Measurements from ENCODE around the gene DPY19L2. TPM values are rescaled to one million over a fixed set of nuclear protein-coding genes. Genes with fewer than 3 reads are reported as not detected.
"Not testable (repeated sequence)": the region's sequence is repeated elsewhere in the genome, so short reads cannot be mapped to it uniquely, and the experiment has no call there.

The DPY19L2 gene
- total RNA-seq, 1 donor from 2014 or later: 28.3 TPM

- ATAC-seq; intact Hi-C loops (cut with DNase I); DNase-seq (ENCODE audit: low spot score): not testable (repeated sequence)
Measured at GRCh38 chr12:63572038-63572437, 96.3 kb downstream of the DPY19L2 start.

GRCh38 chr12:63558445-63558844 is 109.8 kb downstream of the DPY19L2 start:
- DNase-seq (ENCODE audit: low spot score); intact Hi-C loops (cut with DNase I); ATAC-seq: not testable (repeated sequence)

GRCh38 chr12:63551397-63551796 is 116.9 kb downstream of the DPY19L2 start:
- intact Hi-C loops (cut with DNase I); DNase-seq (ENCODE audit: low spot score); ATAC-seq: not testable (repeated sequence)

GRCh38 chr12:63549034-63549433 is 119.3 kb downstream of the DPY19L2 start:
- not testable (repeated sequence) for DNase-seq (ENCODE audit: low spot score); ATAC-seq

GRCh38 chr12:63545298-63545916 is 122.9 kb downstream of the DPY19L2 start:
- intact Hi-C loops (cut with DNase I); DNase-seq (ENCODE audit: low spot score); ATAC-seq: not testable (repeated sequence)

More at GRCh38 chr12:63549034-63549433, 119.3 kb downstream of the DPY19L2 start:
- intact Hi-C loops (cut with DNase I): not testable (repeated sequence)

GRCh38 chr12:63538656-63539055 is 129.6 kb downstream of the DPY19L2 start:
- intact Hi-C loops (cut with DNase I); ATAC-seq; DNase-seq (ENCODE audit: low spot score): not testable (repeated sequence)

GRCh38 chr12:63537838-63538237 is 130.5 kb downstream of the DPY19L2 start:
- DNase-seq (ENCODE audit: low spot score); intact Hi-C loops (cut with DNase I); ATAC-seq: not testable (repeated sequence)

GRCh38 chr12:63529641-63530040 is 138.7 kb downstream of the DPY19L2 start:
- DNase-seq (ENCODE audit: low spot score); intact Hi-C loops (cut with DNase I); ATAC-seq: not testable (repeated sequence)

GRCh38 chr12:63525831-63526230 is 142.5 kb downstream of the DPY19L2 start:
- intact Hi-C loops (cut with DNase I): no loop called here
- DNase-seq (ENCODE audit: low spot score) (no peak), ATAC-seq (no peak)

- ATAC-seq (no peak), DNase-seq (ENCODE audit: low spot score) (no peak)
- intact Hi-C loops (cut with DNase I): no loop called here
Measured at GRCh38 chr12:63521706-63522105, 146.6 kb downstream of the DPY19L2 start.

Other genes with a start within 250 kb of the DPY19L2 start
- gene RXYLT1, start 111.4 kb upstream of the DPY19L2 start, total RNA-seq: 18.5 TPM
- gene SRGAP1, start 176.2 kb upstream of the DPY19L2 start, total RNA-seq: 16.0 TPM